Nephron progenitor cell (in vitro differentiated cells): ENCODE data around the gene AKTIP.
"Not testable (repeated sequence)": the region's sequence is repeated elsewhere in the genome, so short reads cannot be mapped to it uniquely, and the experiment has no call there.

Experiments used
- DNase-seq: peaks from one replicate; pipeline ENCODE4 v3.0.0; 2021
- H3K27ac Mint-ChIP-seq: 2 replicates; pipeline ENCODE4 v1.8.0; 2021; ENCODE audit warnings: mild to moderate bottlenecking, moderate library complexity, mixed read lengths
- H3K27me3 Mint-ChIP-seq: 2 replicates; pipeline ENCODE4 v1.8.0; 2021; ENCODE audit warnings: mild to moderate bottlenecking, low read depth, mixed read lengths; ENCODE audit not compliant: poor library complexity
- H3K36me3 Mint-ChIP-seq: 2 replicates; pipeline ENCODE4 v1.8.0; 2021; ENCODE audit warnings: low read depth, mixed read lengths
- H3K4me1 Mint-ChIP-seq: 2 replicates; pipeline ENCODE4 v1.8.0; 2021; ENCODE audit warnings: mixed read lengths
- H3K4me3 Mint-ChIP-seq: 2 replicates; pipeline ENCODE4 v1.8.0; 2021; ENCODE audit warnings: mild to moderate bottlenecking, moderate library complexity, mixed read lengths
- H3K9me3 Mint-ChIP-seq: 2 replicates; pipeline ENCODE4 v1.8.0; 2021; ENCODE audit warnings: mild to moderate bottlenecking, moderate library complexity, mixed read lengths
- TF ChIP-seq, protein P1 (sequence below): fragments of 200-600 bp; sonication (generic); IDR thresholded peaks from 2 replicates; pipeline ENCODE4 v1.5.0; 2021; ENCODE audit warnings: antibody characterized with exemption

Gene AKTIP

DNA sequence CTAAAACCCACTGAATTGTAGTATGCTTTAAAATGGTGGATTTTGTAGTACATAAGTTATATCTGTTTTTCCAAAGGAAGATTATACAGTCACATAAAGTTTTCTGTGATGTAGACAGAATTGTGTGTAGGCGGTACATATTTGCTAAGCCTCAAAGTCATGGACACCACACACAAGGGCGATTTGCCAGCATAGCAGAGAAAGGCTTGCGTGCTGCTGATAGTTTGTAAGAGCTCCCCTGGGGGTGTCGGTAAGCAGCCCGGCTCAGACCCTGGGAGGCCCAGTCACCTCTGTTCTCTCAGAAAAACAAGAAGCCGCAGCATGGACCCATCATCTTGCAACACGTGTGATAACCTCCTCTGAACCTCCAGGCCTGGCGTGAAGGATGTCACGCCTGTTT, 38.3 kb upstream of the AKTIP start:
- Mint-ChIP-seq H3K36me3 (peaks cover 7% of the 10 kb centered on the region), H3K9me3 (peaks cover 25% of the 10 kb centered on the region), H3K4me1 (peaks cover 20% of the 10 kb centered on the region), H3K4me3 (no peak overlapping the region), H3K27ac (no peak overlapping the region), H3K27me3 (peaks cover 20% of the 10 kb centered on the region)
- TF ChIP-seq, protein P1, sequence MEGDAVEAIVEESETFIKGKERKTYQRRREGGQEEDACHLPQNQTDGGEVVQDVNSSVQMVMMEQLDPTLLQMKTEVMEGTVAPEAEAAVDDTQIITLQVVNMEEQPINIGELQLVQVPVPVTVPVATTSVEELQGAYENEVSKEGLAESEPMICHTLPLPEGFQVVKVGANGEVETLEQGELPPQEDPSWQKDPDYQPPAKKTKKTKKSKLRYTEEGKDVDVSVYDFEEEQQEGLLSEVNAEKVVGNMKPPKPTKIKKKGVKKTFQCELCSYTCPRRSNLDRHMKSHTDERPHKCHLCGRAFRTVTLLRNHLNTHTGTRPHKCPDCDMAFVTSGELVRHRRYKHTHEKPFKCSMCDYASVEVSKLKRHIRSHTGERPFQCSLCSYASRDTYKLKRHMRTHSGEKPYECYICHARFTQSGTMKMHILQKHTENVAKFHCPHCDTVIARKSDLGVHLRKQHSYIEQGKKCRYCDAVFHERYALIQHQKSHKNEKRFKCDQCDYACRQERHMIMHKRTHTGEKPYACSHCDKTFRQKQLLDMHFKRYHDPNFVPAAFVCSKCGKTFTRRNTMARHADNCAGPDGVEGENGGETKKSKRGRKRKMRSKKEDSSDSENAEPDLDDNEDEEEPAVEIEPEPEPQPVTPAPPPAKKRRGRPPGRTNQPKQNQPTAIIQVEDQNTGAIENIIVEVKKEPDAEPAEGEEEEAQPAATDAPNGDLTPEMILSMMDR = no peak
- DNase-seq = no peak

DNA sequence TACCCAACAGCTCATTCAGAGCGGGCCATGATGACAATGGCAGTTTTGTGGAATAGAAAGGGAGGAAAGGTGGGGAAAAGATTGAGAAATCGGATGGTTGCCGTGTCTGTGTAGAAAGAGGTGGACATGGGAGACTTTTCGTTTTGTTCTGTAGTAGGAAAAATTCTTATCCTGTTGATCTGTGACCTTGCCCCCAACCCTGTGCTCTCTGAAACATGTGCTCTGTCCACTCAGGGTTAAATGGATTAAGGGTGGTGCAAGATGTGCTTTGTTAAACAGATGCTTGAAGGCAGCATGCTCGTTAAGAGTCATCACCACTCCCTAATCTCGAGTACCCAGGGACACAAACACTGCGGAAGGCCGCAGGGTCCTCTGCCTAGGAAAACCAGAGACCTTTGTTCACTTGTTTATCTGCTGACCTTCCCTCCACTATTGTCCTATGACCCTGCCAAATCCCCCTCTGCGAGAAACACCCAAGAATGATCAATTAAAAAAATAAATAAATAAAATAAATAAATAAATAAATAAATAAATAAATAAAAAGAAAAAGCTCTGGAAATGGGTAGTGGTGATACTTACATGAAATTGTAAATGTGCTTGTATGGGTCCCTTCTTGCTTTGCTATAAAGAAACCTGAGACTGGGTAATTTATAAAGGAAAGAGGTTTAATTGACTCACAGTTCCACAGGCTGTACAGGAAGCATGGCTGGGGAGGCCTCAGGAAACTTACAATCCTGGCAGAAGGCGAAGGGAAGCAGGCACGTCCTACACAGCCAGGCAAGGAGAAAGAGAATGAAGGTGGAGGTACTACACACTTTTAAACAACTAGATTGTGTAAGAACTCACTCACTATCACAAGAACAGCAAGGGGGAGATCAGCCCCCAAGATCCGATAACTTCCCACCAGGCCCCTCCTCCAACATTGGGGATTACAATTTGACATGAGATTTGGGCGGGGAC, 37.0 kb upstream of the AKTIP start:
- DNase-seq, H3K27ac Mint-ChIP-seq, H3K4me3 Mint-ChIP-seq, H3K36me3 Mint-ChIP-seq: not testable (repeated sequence)
- Mint-ChIP-seq H3K9me3 (peaks cover 25% of the 10 kb centered on the region), H3K4me1 (peaks cover 21% of the 10 kb centered on the region), H3K27me3 (peaks cover 15% of the 10 kb centered on the region)

DNA sequence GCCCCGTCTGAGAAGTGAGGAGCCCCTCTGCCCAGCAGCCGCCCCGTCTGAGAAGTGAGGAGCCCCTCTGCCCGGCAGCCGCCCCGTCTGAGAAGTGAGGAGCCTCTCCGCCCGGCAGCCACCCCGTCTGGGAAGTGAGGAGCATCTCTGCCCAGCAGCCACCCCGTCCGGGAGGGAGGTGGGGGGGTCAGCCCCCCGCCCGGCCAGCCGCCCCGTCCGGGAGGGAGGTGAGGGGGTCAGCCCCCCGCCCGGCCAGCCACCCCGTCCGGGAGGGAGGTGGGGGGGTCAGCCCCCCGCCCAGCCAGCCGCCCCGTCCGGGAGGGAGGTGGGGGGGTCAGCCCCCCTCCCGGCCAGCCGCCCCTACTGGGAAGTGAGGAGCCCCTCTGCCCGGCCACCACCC, 36.3 kb upstream of the AKTIP start:
- H3K27ac Mint-ChIP-seq, H3K36me3 Mint-ChIP-seq, H3K4me3 Mint-ChIP-seq, DNase-seq: not testable (repeated sequence)
- Mint-ChIP-seq H3K4me1 (peaks cover 17% of the 10 kb centered on the region), H3K27me3 (peaks cover 15% of the 10 kb centered on the region), H3K9me3 (peaks cover 25% of the 10 kb centered on the region)

DNA sequence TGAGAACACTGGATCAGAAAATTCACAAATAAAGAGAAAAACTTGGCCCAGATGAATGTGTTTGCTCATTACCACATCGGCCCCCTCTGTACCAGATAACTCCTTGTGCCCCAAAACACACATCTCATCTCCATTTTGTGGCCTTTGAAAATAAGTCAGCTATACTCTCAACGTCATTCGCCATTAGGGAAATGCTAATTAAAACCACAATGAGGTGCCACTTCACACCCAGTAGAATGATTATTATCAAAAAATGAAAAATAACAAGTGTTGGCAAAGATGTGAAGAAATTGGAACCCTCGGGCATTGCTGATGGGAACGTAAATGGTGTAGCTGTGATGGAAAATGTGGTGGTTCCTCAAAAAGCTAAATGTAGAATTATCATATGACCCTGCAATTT, 34.6 kb upstream of the AKTIP start:
- Mint-ChIP-seq H3K27me3 (peaks cover 12% of the 10 kb centered on the region), H3K4me3 (no peak overlapping the region), H3K4me1 (peaks cover 22% of the 10 kb centered on the region), H3K9me3 (peaks cover 25% of the 10 kb centered on the region), H3K27ac (no peak overlapping the region), H3K36me3 (peaks cover 7% of the 10 kb centered on the region)
- no peak for DNase-seq
- TF ChIP-seq, protein P1 = no peak

DNA sequence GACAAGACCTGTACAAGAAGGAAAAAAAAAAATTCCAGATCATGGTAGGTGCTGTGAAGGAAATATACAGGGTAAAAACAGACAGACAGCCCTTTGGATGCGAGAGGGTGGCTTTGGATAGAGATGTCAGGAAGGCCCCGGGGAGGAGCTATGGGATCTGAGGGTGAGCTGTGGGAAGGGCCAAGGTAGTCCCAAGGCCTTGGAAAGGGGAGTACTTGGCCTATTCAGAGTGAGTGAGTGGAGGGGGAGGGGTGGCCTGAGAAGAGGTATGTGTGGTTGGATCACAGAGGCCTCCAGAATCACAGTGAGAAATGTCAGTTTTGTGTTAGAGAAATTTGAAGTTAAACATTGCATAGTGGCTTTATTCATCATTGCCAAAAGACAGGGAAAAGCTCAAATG, 31.2 kb upstream of the AKTIP start:
- H3K36me3 Mint-ChIP-seq = peaks cover 7% of the 10 kb centered on the region
- peaks cover 4% of the 10 kb centered on the region for H3K27me3 Mint-ChIP-seq
- DNase-seq = no peak
- peaks cover 20% of the 10 kb centered on the region for H3K9me3 Mint-ChIP-seq
- H3K27ac Mint-ChIP-seq = no peak overlapping the region
- H3K4me1 Mint-ChIP-seq = peaks cover 43% of the 10 kb centered on the region
- H3K4me3 Mint-ChIP-seq = no peak overlapping the region
- TF ChIP-seq, protein P1 = no peak

DNA sequence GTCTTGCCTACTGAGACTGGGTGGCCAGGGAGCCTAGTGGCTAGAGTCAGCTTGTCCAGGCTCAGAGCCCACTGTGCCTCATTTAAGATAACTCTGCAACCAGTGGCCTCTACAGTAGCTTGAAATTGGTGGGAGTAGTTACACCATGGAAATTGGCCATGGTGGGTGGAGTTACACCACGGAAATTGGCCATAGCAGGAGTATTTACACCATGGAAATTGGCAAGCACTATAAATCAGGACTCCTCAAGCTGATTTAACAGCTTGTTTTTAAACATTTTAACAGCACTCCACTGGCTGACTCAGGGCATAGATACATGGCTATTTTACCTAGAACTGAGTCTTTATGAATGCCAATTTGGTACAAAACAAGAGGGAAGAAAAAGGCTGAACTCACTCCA, 27.7 kb upstream of the AKTIP start:
- Mint-ChIP-seq H3K27ac (peak overlapping the region; percentile 92), H3K9me3 (peaks cover 5% of the 10 kb centered on the region), H3K36me3 (no peaks in the 10 kb centered on the region), H3K27me3 (no peaks in the 10 kb centered on the region), H3K4me1 (peaks cover 34% of the 10 kb centered on the region), H3K4me3 (no peak overlapping the region)
- DNase-seq = no peak
- TF ChIP-seq, protein P1 = no peak

DNA sequence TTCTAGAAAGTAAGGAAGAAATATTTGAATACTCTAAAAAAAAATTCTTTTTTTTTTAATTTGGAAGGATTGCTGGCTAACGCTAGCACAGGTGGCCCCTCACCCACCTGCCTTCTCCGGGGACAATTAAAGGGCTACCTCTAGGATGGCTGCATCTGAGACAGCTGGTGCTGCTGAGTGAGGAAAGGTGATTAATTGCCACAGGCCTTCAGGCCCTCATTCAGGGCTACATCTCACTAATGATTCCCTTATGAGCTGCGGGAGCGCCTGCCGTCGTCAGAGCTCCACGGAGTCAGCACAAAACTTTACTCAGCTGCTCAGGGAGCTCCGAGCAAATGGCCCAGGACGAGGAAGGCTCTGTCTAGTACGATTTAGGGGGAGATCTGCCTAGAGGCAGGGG, 27.0 kb upstream of the AKTIP start:
- Mint-ChIP-seq H3K27ac (peak overlapping the region; percentile 92), H3K9me3 (peaks cover 5% of the 10 kb centered on the region), H3K27me3 (no peaks in the 10 kb centered on the region), H3K4me1 (peaks cover 32% of the 10 kb centered on the region), H3K36me3 (no peaks in the 10 kb centered on the region), H3K4me3 (no peak overlapping the region)
- DNase-seq = peak; percentile 28
- TF ChIP-seq, protein P1 = no peak
